HG02870 (cell line): ENCODE results near the gene SIX1.

Experiments used
- ATAC-seq: cut with Tn5 transposase; IDR thresholded peaks from one replicate; pipeline ENCODE4 v1.9.1; 2021; ENCODE audit warnings: mild to moderate bottlenecking, moderate library complexity; ENCODE audit not compliant: unreplicated experiment

The SIX1 gene

DNA sequence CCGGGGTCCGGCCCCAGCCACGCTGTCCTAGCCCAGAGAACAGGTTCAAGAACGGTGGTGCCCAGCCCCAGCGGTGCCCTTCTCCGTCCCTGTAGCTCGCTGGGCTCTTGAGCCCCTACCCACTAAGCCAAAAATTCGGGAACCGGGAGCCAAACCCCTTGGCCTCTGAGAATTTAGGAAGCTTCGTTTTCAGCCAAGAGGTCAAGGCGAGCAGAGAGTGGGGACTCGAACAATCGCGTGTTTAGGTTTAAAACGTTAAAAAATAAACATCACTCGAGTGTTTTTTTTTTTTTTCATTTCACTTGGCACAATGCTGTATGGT, 6.2 kb downstream of the SIX1 start:
- ATAC-seq, result no peak

DNA sequence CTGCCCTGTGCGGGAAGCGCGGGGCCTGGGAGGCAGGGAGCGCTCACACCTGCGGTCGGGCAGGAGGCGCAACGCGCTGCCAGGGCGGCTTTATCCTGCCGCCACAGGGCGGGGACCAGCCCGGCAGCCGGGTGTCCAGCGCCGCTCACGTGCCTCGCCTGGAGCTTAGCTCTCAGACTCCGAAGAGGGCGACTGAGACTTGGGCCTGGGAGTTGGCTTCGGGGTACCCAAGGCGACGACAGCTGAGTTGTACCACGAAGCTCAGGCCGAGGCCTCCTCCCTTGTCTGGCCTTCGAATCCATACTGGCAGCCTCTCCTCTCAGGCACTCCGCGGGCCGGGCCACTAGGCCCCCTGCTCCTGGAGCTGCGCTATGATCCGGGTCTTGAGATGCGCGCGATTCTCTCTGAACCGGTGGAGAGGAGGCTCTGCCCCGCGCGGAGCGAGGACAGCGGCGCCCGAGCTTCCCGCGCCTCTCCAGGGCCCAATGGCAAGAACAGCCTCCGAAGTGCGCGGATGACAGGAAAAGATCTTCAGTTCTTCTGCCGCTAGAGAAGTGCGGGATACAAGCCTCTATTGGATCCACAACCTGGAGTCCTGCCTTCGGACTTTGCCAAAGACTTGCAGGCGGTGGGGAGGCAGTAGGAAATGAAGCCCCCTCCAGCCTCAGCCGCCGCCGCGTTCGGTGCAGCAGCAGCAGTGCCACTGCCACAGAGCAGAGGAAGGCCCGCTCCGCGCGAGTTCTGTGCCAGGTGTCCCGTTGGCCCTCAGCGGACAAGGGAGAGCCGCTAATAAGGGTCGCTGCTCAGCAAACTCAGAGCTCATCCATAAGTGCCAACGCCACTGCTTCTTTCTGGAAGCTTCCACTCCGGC, 6.8 kb downstream of the SIX1 start:
- ATAC-seq, result no peak

DNA sequence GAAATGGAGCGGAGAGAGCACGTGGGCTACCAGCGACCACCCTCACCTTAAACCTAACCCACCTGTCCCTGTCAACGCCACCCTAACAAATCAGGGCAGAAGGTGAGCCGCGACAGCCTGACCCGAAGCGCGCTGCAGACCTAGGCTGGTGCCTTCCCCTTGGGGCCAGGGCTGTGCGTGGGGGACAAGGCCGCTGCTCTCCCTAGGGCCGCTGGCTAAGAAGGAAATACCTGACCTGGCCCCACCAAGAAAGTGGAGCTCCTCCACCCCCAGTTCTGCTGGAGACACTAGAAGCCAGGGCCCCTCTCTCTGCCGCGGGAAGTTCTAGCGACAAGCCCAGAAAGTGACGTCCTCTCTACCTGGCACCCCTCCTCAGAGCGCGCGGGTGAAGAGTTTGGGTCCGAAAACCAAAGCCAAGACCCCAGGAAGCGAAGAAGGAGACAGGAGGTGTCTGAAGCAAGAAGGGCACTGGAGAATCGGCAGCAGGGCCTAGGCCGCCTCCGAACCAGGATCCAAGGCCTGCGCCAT, 7.5 kb downstream of the SIX1 start:
- ATAC-seq, result no peak

DNA sequence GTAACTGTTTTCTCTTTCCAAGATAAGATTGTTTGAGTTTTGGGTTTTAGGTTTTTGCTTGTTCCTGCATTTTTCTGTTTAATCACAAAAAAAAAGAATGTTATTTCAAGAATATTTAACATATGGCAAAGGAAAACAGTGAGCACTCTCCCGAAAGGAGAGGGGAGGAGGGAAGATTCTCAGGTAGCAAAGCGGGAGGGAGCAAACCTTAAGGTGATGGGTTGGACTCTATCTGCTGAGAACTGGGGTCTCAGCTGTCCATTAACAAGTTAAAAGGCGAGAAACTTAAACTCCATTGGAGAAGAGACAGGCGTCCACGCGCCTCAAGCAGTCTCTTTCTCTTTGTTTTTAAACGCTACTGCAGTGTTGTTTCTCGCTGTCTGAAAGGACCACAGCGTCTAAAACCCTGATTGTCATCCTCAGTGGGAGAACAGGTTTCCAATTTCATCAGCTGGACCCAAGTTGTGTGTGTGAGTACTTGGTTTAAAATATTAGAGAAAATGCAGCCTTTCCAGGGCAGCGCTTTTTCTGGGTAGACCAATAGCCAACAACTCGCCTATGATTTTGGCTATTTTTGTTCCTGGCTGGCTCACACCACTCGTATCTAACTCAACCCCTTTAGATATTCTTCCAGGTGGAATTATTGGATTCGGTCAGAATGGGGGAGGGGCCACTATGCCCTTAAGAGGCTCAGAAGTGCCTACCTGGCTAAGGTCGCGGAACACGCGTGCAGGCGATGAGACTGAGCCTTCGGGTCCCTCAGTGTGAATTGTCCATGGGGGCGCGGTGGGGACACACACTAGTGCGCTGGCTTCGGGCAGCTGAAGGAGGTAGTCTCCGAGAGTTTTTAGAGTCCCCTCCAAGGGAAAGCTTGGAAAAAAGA, 8.2 kb downstream of the SIX1 start:
- ATAC-seq, result no peak

DNA sequence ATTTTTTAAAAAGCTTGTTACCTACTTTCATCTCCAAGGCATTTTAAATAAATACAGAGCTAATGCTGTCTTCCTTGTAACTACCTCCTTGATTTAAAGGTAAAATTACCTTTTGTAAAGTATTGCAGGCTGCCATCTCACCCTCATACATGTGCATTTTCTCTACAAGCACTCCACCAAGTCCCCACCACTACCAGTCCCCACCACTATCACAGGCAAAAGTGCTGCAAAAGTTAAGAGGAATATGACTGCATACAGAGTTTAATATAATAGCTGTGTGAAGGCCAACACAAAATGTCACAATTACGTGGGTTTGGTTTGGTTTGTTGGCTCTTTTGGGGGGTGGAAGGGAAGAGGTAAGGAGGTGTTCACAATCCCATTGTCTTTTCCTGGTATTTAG, 9.6 kb downstream of the SIX1 start:
- ATAC-seq, result no peak

DNA sequence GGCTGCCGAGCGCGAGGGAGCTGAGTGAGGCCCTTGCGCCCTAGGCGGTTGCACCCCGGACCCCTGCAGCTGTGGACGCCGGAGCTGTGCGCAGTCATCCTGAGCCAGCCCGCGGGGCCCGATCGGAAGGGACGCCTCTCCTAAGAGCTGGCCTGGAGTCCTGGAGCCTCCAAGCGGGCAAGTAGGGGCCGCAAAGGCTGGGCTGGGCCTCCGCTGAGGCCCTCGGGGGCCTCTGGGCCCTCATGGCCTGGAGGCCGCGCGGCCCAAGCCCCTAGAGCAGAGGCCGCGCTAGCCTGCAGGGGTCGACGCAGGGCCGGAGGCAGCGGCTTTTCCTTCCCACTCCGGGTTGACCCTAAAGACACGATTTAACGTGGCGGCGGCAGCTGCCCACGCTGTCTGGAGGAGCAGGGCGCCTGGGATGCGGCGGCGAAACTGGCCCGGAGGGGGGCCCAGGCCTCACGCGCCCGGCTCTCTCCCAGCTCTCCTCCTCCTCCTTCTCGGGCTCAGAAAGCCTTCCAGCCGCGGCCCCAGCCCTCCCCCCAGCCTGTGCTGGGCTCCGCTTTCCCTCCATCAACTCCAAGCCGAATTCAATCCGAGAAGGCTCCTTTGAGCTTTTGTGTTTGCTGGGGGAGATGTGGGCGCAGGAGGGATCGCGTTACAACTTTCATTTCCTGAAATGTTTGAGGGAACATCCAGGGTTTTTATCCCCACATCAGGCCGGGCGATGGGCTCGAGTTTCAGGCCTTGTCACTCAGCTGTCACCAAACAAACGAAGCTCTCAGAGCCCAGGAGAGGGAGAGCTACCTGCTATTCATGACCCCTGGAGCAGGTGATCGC, 11.6 kb downstream of the SIX1 start:
- no peak for ATAC-seq

DNA sequence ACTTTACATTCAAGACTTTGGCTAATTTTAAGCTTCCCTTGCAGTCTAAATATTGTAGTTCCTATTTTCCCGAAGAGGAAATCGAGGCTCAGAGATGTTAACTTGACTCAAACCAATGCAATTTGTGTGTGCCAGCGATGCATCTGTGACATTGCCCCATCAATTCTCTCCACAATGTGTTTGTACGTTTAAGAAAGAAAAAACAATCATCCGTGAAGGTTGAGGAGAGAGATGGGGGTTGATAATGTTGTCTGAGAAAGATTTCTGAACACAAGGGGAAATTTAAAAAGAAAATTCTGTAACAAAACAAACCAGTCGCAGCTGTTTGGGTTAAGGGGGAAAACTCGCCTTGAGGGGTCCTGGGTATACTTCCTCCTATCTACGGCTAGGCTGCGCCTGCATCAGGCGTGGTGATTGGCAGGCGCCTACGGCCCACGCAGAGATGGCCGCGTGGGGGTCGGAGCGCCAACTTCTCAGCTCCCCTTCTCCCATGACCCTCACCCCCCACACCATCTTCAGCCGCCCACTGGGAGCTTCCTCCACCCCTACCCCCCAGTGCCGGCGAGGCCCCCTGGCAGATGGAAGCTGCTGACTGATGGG, 12.3 kb downstream of the SIX1 start:
- no peak for ATAC-seq

DNA sequence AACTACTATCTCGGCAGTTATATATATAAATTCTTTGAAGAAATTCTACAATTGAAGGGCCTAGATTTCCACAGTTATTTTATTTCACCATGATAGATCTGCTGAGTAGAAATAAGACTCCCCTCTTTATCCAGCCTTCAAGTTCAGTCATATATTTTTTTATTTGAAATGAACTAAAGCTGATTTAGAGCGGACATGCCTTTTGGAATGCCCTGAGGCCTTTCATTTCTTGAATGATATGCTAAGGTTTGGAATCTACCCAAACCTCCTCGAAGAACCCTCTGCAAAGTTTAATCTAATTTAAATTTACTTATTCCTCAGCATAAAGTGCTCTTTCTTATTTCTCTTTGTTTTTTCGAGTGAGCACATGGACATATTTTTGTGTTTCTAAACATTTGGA, 15.1 kb downstream of the SIX1 start:
- ATAC-seq, result no peak

DNA sequence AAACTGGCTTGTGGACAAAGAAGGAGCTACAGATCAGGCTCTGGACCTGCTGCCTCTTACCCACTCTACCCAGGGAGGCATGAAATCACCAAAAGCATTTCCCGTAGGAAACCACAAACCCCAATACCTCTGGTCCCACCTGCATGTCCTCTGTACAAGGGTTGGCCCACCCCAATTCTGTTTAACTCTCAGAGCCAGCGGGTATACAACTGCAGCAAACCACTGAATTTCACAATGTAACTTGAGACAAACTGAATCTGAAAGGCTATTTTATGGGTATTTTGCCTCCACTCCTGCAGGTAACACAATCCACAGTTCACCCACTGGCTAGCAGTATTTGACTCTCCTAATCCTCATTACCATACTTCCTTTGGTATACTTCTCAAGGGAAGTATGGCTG, 16.5 kb downstream of the SIX1 start:
- ATAC-seq, result no peak

DNA sequence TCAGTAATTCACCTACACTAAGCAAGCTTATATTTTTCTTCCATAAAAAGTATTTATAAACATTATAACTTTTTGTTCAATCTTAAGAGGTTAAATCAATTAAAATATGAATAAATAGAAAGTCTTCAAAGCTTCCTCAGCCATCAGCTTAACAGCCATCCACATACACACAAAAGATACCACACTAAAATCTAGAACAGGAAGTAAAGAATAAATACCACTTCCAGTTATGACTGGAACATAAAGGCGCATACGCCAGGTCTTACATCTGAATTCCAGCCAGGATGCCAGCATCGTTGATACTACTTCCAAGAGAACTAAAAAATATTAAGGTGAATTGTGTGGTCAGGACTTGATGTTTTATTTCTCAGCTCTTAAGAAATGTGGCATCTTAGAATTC, 17.0 kb downstream of the SIX1 start:
- peak; percentile 73 for ATAC-seq

DNA sequence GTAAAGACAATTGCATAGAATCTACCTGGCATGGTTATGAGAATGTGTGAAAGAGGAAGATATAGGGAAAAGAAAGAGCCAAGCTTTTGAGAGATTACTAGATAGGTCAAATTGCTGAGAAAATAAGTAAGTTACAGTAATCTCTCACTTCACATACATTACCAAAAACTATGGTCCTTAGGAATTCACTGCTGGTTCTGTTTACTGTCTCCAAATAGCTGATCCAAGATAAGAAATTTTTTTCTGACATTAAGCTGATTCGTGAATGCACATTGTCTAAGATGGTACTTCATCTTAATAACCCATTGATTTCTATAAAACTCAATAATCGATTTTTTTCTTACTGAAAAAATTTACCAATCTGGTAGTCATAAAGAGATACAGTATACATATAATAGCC, 17.4 kb downstream of the SIX1 start:
- no peak for ATAC-seq

DNA sequence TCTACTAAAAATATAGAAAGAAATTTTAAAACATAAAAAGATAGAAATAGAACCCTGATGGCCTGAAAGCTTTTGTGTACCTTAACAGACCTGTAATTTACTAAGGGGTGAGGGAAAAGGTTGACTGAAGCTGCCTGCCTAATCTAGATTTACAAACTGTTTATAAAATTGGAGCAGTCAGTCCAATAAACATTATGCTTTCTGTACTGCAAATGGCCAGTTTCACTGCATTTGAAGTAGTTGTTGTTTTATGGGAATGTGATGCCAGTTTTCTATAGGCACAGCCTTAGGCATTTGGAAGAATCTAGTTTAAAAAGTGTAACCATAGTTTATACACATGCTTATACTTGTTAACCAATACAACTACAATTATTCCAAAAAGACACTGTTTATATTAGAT, 19.1 kb downstream of the SIX1 start:
- no peak for ATAC-seq

DNA sequence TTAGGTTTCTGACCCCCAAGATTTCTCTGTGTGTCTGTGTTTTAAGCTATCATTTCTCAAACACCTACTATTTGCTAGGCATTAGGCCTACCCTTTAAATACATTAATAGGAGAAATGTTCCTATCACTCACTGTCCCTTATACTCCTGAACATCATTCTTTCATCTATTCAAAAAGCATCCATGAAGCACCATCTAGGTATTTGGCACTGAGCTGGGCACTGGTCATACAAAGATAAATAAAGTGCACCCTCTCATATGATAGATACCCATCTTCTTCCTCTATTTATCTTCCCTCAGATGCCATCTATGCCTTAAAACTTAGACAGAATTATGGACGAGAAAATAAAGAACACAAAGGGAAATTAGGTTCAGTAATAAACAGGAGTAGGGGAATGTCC, 20.4 kb downstream of the SIX1 start:
- no peak for ATAC-seq

DNA sequence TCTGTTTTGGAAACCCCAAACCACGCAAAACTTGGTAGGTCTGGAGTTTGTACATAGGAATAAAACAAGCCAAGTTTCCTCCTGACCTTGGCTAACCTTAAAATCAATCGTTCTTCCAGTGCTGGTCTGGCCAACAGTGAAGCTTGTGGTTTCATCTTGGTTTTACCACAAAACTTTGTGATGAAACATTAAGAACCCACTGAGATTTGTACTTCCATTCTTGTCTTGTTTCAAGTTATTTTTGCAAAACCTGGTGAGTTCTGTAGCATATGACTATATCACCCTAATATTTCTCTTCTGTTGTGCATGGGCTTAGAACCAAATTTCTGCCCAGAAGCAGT, 26.4 kb downstream of the SIX1 start:
- ATAC-seq, result no peak

DNA sequence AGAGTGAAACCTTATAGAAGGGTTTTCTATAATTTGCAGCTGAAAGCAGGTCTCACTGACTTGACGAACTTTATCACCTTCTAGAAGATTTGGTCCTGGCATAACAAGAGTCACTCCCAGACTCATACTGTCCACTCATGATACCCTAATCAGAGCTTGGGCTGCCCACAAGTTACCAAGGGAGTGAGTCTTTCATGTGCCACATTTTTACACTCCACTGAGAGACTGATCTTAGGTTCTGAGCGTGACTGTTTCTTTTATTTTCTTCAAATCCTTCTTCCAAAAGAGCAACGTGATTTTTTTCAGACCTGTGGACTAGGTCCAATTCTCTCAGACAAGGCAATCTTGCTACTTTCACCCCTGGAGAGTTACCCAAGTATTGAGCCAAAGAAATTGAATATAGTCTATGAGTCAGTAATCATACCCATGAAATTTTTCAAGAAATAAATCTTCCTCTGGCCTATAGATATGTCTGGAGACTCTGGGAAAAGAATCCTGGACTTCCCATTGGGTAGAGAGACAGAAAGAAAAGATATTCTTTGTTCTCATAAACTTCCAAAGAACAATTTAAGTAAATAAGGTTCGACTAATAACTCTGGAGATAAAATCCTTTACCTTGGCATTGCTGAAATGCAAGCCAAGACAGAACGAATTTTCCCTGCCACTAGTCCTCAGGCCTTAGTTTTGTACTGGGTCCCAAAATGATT, 26.9 kb downstream of the SIX1 start:
- ATAC-seq, result no peak

DNA sequence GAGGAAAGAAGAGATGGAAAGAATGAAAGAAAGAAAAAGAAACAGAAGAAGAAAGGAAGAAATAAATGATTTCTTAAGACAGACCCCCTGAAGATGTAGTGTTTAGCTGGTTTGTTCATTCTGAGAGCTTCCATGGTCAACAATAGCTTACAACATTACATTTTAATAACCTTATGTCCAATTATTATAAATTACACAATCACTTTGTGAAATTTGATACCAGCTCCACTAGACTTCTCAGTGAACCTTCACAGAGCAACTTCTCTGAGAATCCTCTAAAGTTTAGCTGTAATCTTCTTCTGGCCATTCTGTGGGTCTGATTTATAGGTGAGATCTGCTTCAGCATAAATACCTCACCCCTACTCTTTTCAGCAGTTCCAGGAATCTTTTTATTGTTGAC, 27.9 kb downstream of the SIX1 start:
- no peak for ATAC-seq

DNA sequence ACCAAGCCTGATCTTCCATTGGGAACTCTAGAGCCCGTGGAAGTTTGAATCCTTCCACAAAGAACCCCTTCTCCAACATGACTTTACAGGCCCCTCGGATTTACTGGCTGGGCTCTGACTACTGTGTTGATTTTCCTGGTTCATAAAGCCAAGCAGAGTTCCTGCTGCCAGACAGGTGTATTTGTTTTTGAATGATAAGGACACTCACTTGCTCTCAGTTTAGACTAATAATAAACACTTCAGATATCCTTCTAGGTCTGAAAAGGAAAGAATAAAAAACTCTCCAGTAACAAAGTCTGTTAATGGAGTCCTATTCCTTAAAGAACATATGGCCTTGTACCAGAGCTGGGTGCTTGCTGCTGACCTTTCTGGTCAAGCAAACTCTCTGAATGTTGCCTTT, 31.0 kb downstream of the SIX1 start:
- no peak for ATAC-seq

DNA sequence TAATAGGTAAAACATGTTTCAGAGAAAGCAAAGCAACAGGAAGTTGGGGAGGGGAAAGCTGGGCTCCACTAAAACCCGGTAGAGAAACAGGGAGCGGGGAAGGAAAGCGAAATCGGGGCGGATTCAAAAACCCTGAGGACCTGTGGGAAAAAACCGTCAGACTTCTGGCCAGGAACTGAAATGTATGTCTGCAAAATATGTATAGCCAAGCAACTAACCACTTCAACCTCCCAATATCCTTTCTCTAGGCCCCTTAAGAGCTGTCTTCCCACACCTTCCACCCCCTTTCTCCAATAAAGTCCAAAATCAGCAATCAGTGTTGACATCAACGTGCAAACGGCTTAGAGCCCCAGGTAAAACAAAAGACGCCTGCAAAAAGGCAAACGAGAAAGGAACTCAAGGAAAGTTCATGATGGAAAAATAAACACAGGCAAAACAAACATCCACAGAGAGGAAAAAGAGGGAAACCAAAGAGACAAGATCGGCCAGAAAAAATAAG, 32.8 kb downstream of the SIX1 start:
- ATAC-seq, result no peak

DNA sequence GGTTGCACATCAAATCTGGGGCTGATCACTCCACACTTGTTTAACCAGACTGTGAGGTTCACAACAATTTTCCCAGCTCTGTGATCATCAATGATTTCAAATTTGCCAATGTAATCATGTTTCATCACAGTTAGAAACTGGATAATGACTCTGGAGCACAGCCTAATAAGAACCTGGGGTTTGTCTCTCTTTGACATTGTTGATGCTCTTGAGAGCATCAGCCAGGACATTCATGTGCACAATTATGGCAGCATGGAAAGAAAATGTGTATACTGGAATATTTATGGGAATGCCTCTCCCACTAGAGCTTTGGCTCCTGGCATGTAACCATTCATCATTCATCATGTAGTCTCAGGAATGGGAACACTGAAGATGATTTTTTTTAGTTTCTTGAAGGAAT, 47.0 kb downstream of the SIX1 start:
- ATAC-seq, result no peak

DNA sequence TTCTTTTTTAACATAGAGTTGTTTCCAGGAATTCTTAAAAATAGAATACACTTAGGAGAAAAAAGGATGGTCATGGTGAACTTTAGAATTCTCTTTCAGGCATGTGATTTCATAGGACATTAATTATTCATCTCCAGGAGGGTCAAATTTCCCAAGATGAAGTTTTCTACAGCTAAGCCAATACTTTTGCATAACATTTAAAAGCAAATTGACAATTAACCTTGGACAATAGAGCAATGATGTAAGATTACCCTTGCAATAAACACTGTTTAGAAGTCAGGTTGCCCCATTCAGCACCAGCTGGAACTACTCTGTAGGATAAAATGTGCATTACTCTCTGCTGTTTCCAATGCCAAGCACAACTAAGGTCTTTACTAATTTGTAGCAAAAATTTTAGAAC, 49.5 kb downstream of the SIX1 start:
- no peak for ATAC-seq
